NCI-H446 treated with DMSO at 0.1 percent for 48 hours (cell line): ENCODE data around the gene SORCS1.
"Not testable (repeated sequence)": the region's sequence is repeated elsewhere in the genome, so short reads cannot be mapped to it uniquely, and the experiment has no call there.

ENCODE experiments used
- DNase-seq: peaks from one replicate; lab custom pipeline; 2025; lab: John Stamatoyannopoulos, UW

The SORCS1 gene

GRCh38 chr10:107043461-107043860 lies 121.0 kb downstream of the SORCS1 start:
- no peak for DNase-seq

GRCh38 chr10:107037192-107038122 lies 127.0 kb downstream of the SORCS1 start:
- no peak for DNase-seq

- no peak for DNase-seq
Measured at GRCh38 chr10:107033799-107034422, 130.6 kb downstream of the SORCS1 start.

- DNase-seq = no peak
Measured at GRCh38 chr10:107032700-107033401, 131.7 kb downstream of the SORCS1 start.

- DNase-seq = no peak
Measured at GRCh38 chr10:107031931-107032699, 132.4 kb downstream of the SORCS1 start.

GRCh38 chr10:107028236-107028635 lies 136.3 kb downstream of the SORCS1 start:
- DNase-seq = no peak

GRCh38 chr10:107025676-107026075 lies 138.8 kb downstream of the SORCS1 start:
- DNase-seq = no peak

- not testable (repeated sequence) for DNase-seq
Measured at GRCh38 chr10:107024033-107024432, 140.5 kb downstream of the SORCS1 start.

GRCh38 chr10:107022600-107023354 lies 141.7 kb downstream of the SORCS1 start:
- DNase-seq = no peak

GRCh38 chr10:107019154-107019553 lies 145.4 kb downstream of the SORCS1 start:
- DNase-seq = no peak

- DNase-seq = no peak
Measured at GRCh38 chr10:107013258-107014006, 151.1 kb downstream of the SORCS1 start.

GRCh38 chr10:107011992-107012391 lies 152.5 kb downstream of the SORCS1 start:
- DNase-seq = no peak

- DNase-seq = no peak
Measured at GRCh38 chr10:107011105-107011504, 153.4 kb downstream of the SORCS1 start.

GRCh38 chr10:107010531-107010930 lies 154.0 kb downstream of the SORCS1 start:
- DNase-seq = no peak

- DNase-seq = no peak
Measured at GRCh38 chr10:107004362-107004761, 160.1 kb downstream of the SORCS1 start.

GRCh38 chr10:107002068-107002467 lies 162.4 kb downstream of the SORCS1 start:
- DNase-seq = no peak

- DNase-seq = no peak
Measured at GRCh38 chr10:106999118-106999707, 165.3 kb downstream of the SORCS1 start.

GRCh38 chr10:106997721-106998120 lies 166.8 kb downstream of the SORCS1 start:
- no peak for DNase-seq

- DNase-seq = no peak
Measured at GRCh38 chr10:106996510-106996909, 168.0 kb downstream of the SORCS1 start.

- no peak for DNase-seq
Measured at GRCh38 chr10:106992055-106992454, 172.5 kb downstream of the SORCS1 start.
